ENCODE data around the gene RBM15. TPM values are rescaled to one million over a fixed set of nuclear protein-coding genes. Genes with fewer than 3 reads are reported as not detected.

Gene RBM15
- total and polyA plus RNA-seq, 2 experiments from 2014 or later = 20.8 to 84.0 TPM

GRCh38 chr1:110393691-110394492 lies 54.7 kb downstream of the RBM15 start:
- Histone ChIP-seq H3K36me3 (ENCODE audit: insufficient read depth) (no peaks in the 10 kb centered on the region), H3K27ac (ENCODE audit: low read depth) (no peak overlapping the region), H2AFZ (no peak overlapping the region), H4K20me1 (replicated peaks; ENCODE audit: insufficient read depth) (no peaks in the 10 kb centered on the region), H3K4me3 (no peak overlapping the region), H3K79me2 (replicated peaks; ENCODE audit: insufficient read depth) (no peaks in the 10 kb centered on the region), H3F3A (replicated peaks; ENCODE audit: low read depth) (no peaks in the 10 kb centered on the region), H3K4me1 (ENCODE audit: insufficient read depth) (peaks cover 20% of the 10 kb centered on the region), H3K9me2 (ENCODE audit: insufficient read depth) (no peaks in the 10 kb centered on the region), H3K27me3 (ENCODE audit: insufficient read depth) (no peaks in the 10 kb centered on the region), H3K4me2 (no peak overlapping the region)
- Mint-ChIP-seq H3K4me3 (no peak overlapping the region), H3K27me3 (ENCODE audit: insufficient read depth, low read depth, poor library complexity) (no peaks in the 10 kb centered on the region), H3K36me3 (ENCODE audit: low read depth) (peaks cover 31% of the 10 kb centered on the region), H3K9me3 (peaks cover 8% of the 10 kb centered on the region; the same call in 2 of the 3 replicates), H3K27ac (no peak overlapping the region), H3K4me1 (peaks cover 24% of the 10 kb centered on the region)
- ATAC-seq (no peak), DNase-seq (ENCODE audit: low spot score) (no peak)
- TF ChIP-seq CREB1 (CRISPR knock-in tag; IDR thresholded peaks at IDR 0.05; ENCODE audit: low read depth) = no peak
- TF ChIP-seq ZNF462 (CRISPR knock-in tag; IDR thresholded peaks at IDR 0.05) = no peak
- no peak for TF ChIP-seq NANOG (IDR thresholded peaks at IDR 0.05; ENCODE audit: borderline replicate concordance)

DNA sequence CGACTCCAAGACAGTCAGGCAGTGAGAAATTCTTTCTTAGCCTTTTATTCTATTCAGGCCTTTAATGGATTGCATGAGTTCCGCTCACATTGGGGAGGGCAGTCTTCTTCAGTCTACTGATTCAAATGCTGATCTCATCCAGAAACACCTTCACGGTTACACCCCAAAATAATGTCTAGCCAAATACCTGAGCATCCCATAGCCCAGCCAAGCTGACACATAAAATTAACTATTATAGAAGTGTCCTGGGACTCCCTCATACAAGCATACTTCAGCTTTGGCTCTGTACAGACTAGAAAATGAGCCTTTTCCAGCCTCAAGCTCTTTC lies 55.3 kb downstream of the RBM15 start:
- ATAC-seq (no peak), DNase-seq (ENCODE audit: low spot score) (no peak)
- Histone ChIP-seq H4K20me1 (replicated peaks; ENCODE audit: insufficient read depth) (no peaks in the 10 kb centered on the region), H3F3A (replicated peaks; ENCODE audit: low read depth) (no peaks in the 10 kb centered on the region), H3K36me3 (ENCODE audit: insufficient read depth) (no peaks in the 10 kb centered on the region), H3K9me2 (ENCODE audit: insufficient read depth) (no peaks in the 10 kb centered on the region), H3K27me3 (ENCODE audit: insufficient read depth) (no peaks in the 10 kb centered on the region), H3K4me1 (ENCODE audit: insufficient read depth) (peaks cover 20% of the 10 kb centered on the region), H3K27ac (ENCODE audit: low read depth) (no peak overlapping the region), H2AFZ (no peak overlapping the region), H3K4me2 (no peak overlapping the region), H3K4me3 (no peak overlapping the region), H3K79me2 (replicated peaks; ENCODE audit: insufficient read depth) (no peaks in the 10 kb centered on the region)
- H3K9me3 Mint-ChIP-seq = peaks cover 8% of the 10 kb centered on the region; the same call in 2 of the 3 replicates
- no peak overlapping the region for H3K4me3 Mint-ChIP-seq
- no peaks in the 10 kb centered on the region for H3K27me3 Mint-ChIP-seq (ENCODE audit: insufficient read depth, low read depth, poor library complexity)
- no peak overlapping the region for H3K27ac Mint-ChIP-seq
- peaks cover 33% of the 10 kb centered on the region for H3K36me3 Mint-ChIP-seq (ENCODE audit: low read depth)
- H3K4me1 Mint-ChIP-seq = peaks cover 23% of the 10 kb centered on the region
- TF ChIP-seq ZNF114 (CRISPR knock-in tag; IDR thresholded peaks at IDR 0.05) (no peak), NANOG (IDR thresholded peaks at IDR 0.05; ENCODE audit: borderline replicate concordance) (no peak), EZH2phosphoT487 (IDR thresholded peaks at IDR 0.05; ENCODE audit: unreplicated experiment) (no peak), JUNB (IDR thresholded peaks at IDR 0.05; ENCODE audit: unreplicated experiment) (no peak), STAT1 (IDR thresholded peaks at IDR 0.05; ENCODE audit: unreplicated experiment) (no peak), POLR2AphosphoS5 (IDR thresholded peaks at IDR 0.05; ENCODE audit: low read depth) (no peak), ETS1 (IDR thresholded peaks at IDR 0.05) (no peak), EZH2 (IDR thresholded peaks at IDR 0.05; ENCODE audit: low read depth, unreplicated experiment) (no peak)
- TF ChIP-seq, protein P1, sequence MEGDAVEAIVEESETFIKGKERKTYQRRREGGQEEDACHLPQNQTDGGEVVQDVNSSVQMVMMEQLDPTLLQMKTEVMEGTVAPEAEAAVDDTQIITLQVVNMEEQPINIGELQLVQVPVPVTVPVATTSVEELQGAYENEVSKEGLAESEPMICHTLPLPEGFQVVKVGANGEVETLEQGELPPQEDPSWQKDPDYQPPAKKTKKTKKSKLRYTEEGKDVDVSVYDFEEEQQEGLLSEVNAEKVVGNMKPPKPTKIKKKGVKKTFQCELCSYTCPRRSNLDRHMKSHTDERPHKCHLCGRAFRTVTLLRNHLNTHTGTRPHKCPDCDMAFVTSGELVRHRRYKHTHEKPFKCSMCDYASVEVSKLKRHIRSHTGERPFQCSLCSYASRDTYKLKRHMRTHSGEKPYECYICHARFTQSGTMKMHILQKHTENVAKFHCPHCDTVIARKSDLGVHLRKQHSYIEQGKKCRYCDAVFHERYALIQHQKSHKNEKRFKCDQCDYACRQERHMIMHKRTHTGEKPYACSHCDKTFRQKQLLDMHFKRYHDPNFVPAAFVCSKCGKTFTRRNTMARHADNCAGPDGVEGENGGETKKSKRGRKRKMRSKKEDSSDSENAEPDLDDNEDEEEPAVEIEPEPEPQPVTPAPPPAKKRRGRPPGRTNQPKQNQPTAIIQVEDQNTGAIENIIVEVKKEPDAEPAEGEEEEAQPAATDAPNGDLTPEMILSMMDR (conservative IDR thresholded peaks at IDR 0.05; ENCODE audit: low read depth in 2 of 2) = no peak
